Mesenchymal stem cell (in vitro differentiated cells and primary cell): ENCODE measurements around the gene PALLD.
A peak's percentile ranks its signal among the peaks of the same experiment; 100 is the strongest.

Experiments used
- DNase-seq: peaks from one replicate; pipeline ENCODE4 v3.0.0-alpha.2; 2013
- H2AFZ ChIP-seq: one replicate; pipeline ENCODE4 v1.6.1; 2013; ENCODE audit warnings: low read depth, mild to moderate bottlenecking, control low read depth, inconsistent platforms, low read length, moderate library complexity
- H2AK5ac ChIP-seq: 2 replicates; pipeline ENCODE4 v1.6.1; 2013; ENCODE audit warnings: low read length, moderate library complexity, mild to moderate bottlenecking, inconsistent platforms; ENCODE audit not compliant: severe bottlenecking
- H2BK120ac ChIP-seq: one replicate; pipeline ENCODE4 v1.6.1; 2013; ENCODE audit warnings: low read depth, mild to moderate bottlenecking, inconsistent platforms, low read length, moderate library complexity
- H2BK12ac ChIP-seq, 2 experiments: one replicate each; pipeline ENCODE4 v1.6.1; 2013; ENCODE audit warnings: inconsistent platforms in 2 of 2, low read length in 2 of 2, mild to moderate bottlenecking in 2 of 2, moderate library complexity in 2 of 2, control low read depth in 1 of 2
- H2BK15ac ChIP-seq: one replicate; pipeline ENCODE4 v1.6.1; 2013; ENCODE audit warnings: mild to moderate bottlenecking, low read depth, inconsistent platforms; ENCODE audit not compliant: poor library complexity, severe bottlenecking
- H2BK5ac ChIP-seq: 2 replicates; pipeline ENCODE4 v1.6.1; 2013; ENCODE audit warnings: low read depth, mild to moderate bottlenecking, low read length, control low read depth, inconsistent platforms; ENCODE audit not compliant: poor library complexity, severe bottlenecking
- H3K14ac ChIP-seq, 2 experiments: one replicate each; pipeline ENCODE4 v1.6.1; 2013; ENCODE audit warnings: inconsistent platforms in 2 of 2, low read length in 2 of 2, control low read depth in 1 of 2, mild to moderate bottlenecking in 1 of 2, moderate library complexity in 1 of 2
- H3K18ac ChIP-seq, 2 experiments: one replicate each; pipeline ENCODE4 v1.6.1; 2013; ENCODE audit warnings: inconsistent platforms in 2 of 2, low read length in 2 of 2, control low read depth in 1 of 2, low read depth in 1 of 2, mild to moderate bottlenecking in 1 of 2
- H3K23ac ChIP-seq, 2 experiments: one replicate each; pipeline ENCODE4 v1.6.1; 2013; ENCODE audit warnings: inconsistent platforms in 2 of 2, low read length in 2 of 2, mild to moderate bottlenecking in 2 of 2, moderate library complexity in 2 of 2, control low read depth in 1 of 2
- H3K27ac ChIP-seq: 2 replicates; pipeline ENCODE4 v1.5.1; 2013; ENCODE audit warnings: mild to moderate bottlenecking, moderate library complexity, low read length, control low read depth, inconsistent platforms; ENCODE audit not compliant: poor library complexity, severe bottlenecking
- H3K27me3 ChIP-seq, 2 experiments: 2 replicates each; pipeline versions ENCODE4 v1.6.1 to v1.7.0; 2013; ENCODE audit warnings: low read length in 2 of 2, mild to moderate bottlenecking in 2 of 2, moderate library complexity in 2 of 2, control low read depth in 1 of 2, inconsistent platforms in 1 of 2; ENCODE audit not compliant: control insufficient read depth in 1 of 2, insufficient read depth in 1 of 2
- H3K36me3 ChIP-seq, 2 experiments: 2 replicates each; pipeline versions ENCODE4 v1.6.1 to v1.7.0; 2013; ENCODE audit warnings: low read length in 2 of 2, control low read depth in 1 of 2, inconsistent platforms in 1 of 2, low read depth in 1 of 2, mild to moderate bottlenecking in 1 of 2; ENCODE audit not compliant: insufficient read depth in 2 of 2, control insufficient read depth in 1 of 2
- H3K4ac ChIP-seq, 2 experiments: one replicate each; pipeline ENCODE4 v1.6.1; 2013; ENCODE audit warnings: inconsistent platforms in 2 of 2, low read length in 2 of 2, mild to moderate bottlenecking in 2 of 2, moderate library complexity in 2 of 2, control low read depth in 1 of 2, low read depth in 1 of 2
- H3K4me1 ChIP-seq: 2 replicates; pipeline ENCODE4 v1.6.1; 2013; ENCODE audit warnings: low read depth, low read length, control low read depth; ENCODE audit not compliant: control insufficient read depth, insufficient read depth
- H3K4me2 ChIP-seq: 2 replicates; pipeline ENCODE4 v1.6.1; 2013; ENCODE audit warnings: low read length, mild to moderate bottlenecking, inconsistent platforms; ENCODE audit not compliant: poor library complexity, severe bottlenecking
- H3K4me3 ChIP-seq, 2 experiments: 2 replicates each; pipeline versions ENCODE4 v1.5.1 to v1.7.0; 2013; ENCODE audit warnings: low read length in 2 of 2, mild to moderate bottlenecking in 2 of 2, control low read depth in 1 of 2, low read depth in 1 of 2; ENCODE audit not compliant: insufficient read depth in 1 of 2
- H3K79me1 ChIP-seq: replicated peaks from 2 replicates; pipeline ENCODE4 v1.6.1; 2013; ENCODE audit warnings: mild to moderate bottlenecking, control low read depth, low read length, inconsistent platforms; ENCODE audit not compliant: poor library complexity, severe bottlenecking
- H3K9ac ChIP-seq: 2 replicates; pipeline ENCODE4 v1.7.0; 2013; ENCODE audit warnings: mild to moderate bottlenecking, low read length, moderate library complexity
- H3K9me3 ChIP-seq: 2 replicates; pipeline ENCODE4 v1.7.0; 2013; ENCODE audit warnings: mild to moderate bottlenecking, low read length; ENCODE audit not compliant: control insufficient read depth
- H4K8ac ChIP-seq: one replicate; pipeline ENCODE4 v1.6.1; 2013; ENCODE audit warnings: inconsistent platforms, mild to moderate bottlenecking, low read length, moderate library complexity
- H4K91ac ChIP-seq: one replicate; pipeline ENCODE4 v1.6.1; 2013; ENCODE audit warnings: mild to moderate bottlenecking, low read length, inconsistent platforms
- WGBS: methylation state at CpG from one replicate; pipeline ENCODE4 v1.1.7; 2013; ENCODE audit warnings: mixed read lengths; 5-methylcytosine and 5-hydroxymethylcytosine counted together

Gene PALLD

GRCh38 chr4:168586926-168587325 lies 90.1 kb downstream of the PALLD start:
- H3K79me1 ChIP-seq = no peaks in the 10 kb centered on the region
- no peaks in the 10 kb centered on the region for H3K27me3 ChIP-seq
- 82% methylated on average over 2 of the region's 5 CpGs for WGBS

GRCh38 chr4:168587411-168588125 lies 90.7 kb downstream of the PALLD start:
- Histone ChIP-seq H3K4ac (no peak overlapping the region), H3K4me3 (peak overlapping the region in 1 of 2 experiments; percentile 52), H3K27ac (peak overlapping the region; percentile 36), H3K9me3 (no peaks in the 10 kb centered on the region), H3K79me1 (no peaks in the 10 kb centered on the region), H3K4me1 (peaks cover 10% of the 10 kb centered on the region), H3K9ac (peak overlapping the region; percentile 58), H3K36me3 (no peaks in the 10 kb centered on the region), H2BK12ac (peak overlapping the region; percentile 11 to 67), H3K14ac (no peak overlapping the region), H4K91ac (no peak overlapping the region), H2BK15ac (no peak overlapping the region), H2AFZ (no peak overlapping the region), H4K8ac (peak overlapping the region; percentile 12), H3K23ac (no peak overlapping the region), H2AK5ac (no peak overlapping the region), H3K4me2 (no peak overlapping the region), H2BK120ac (no peak overlapping the region), H3K18ac (peak overlapping the region; percentile 26 to 38), H2BK5ac (no peak overlapping the region), H3K27me3 (no peaks in the 10 kb centered on the region)
- peak; percentile 83 for DNase-seq
- WGBS = 46% methylated on average over 11 of the region's 11 CpGs

More at GRCh38 chr4:168586926-168587325, 90.1 kb downstream of the PALLD start:
- peak overlapping the region in 1 of 2 experiments; percentile 52 for H3K4me3 ChIP-seq
- no peak overlapping the region for H2BK12ac ChIP-seq
- H3K18ac ChIP-seq = no peak overlapping the region
- H2BK120ac ChIP-seq = no peak overlapping the region
- H3K36me3 ChIP-seq = no peaks in the 10 kb centered on the region
- no peak overlapping the region for H2BK5ac ChIP-seq
- H3K23ac ChIP-seq = no peak overlapping the region
- H3K4ac ChIP-seq = no peak overlapping the region
- no peak for DNase-seq
- no peak overlapping the region for H2AFZ ChIP-seq
- no peak overlapping the region for H3K14ac ChIP-seq
- peaks cover 10% of the 10 kb centered on the region for H3K4me1 ChIP-seq
- H3K27ac ChIP-seq = no peak overlapping the region
- H4K8ac ChIP-seq = no peak overlapping the region
- no peak overlapping the region for H3K4me2 ChIP-seq
- H3K9me3 ChIP-seq = no peaks in the 10 kb centered on the region
- H2BK15ac ChIP-seq = no peak overlapping the region
- H3K9ac ChIP-seq = peak overlapping the region; percentile 58
- no peak overlapping the region for H4K91ac ChIP-seq
- no peak overlapping the region for H2AK5ac ChIP-seq

- H2BK120ac ChIP-seq = no peak overlapping the region
- no peak overlapping the region for H4K91ac ChIP-seq
- no peak overlapping the region for H3K4ac ChIP-seq
- peaks cover 10% of the 10 kb centered on the region for H3K4me1 ChIP-seq
- no peak overlapping the region for H2BK15ac ChIP-seq
- no peak overlapping the region for H2BK12ac ChIP-seq
- WGBS = 27% methylated on average over 8 of the region's 8 CpGs
- no peaks in the 10 kb centered on the region for H3K36me3 ChIP-seq
- no peak overlapping the region for H4K8ac ChIP-seq
- no peaks in the 10 kb centered on the region for H3K9me3 ChIP-seq
- peak; percentile 81 for DNase-seq
- H3K18ac ChIP-seq = peak overlapping the region in 1 of 2 experiments; percentile 48
- H3K27me3 ChIP-seq = no peaks in the 10 kb centered on the region
- peak overlapping the region; percentile 39 for H3K9ac ChIP-seq
- H2AFZ ChIP-seq = no peak overlapping the region
- H2BK5ac ChIP-seq = no peak overlapping the region
- no peaks in the 10 kb centered on the region for H3K79me1 ChIP-seq
- H3K27ac ChIP-seq = peak overlapping the region; percentile 53
- no peak overlapping the region for H3K14ac ChIP-seq
- H3K4me3 ChIP-seq = peak overlapping the region in 1 of 2 experiments; percentile 2
- no peak overlapping the region for H3K4me2 ChIP-seq
- H2AK5ac ChIP-seq = peak overlapping the region; percentile 90
- H3K23ac ChIP-seq = no peak overlapping the region
These were observed 92.2 kb downstream of the PALLD start for GRCh38 chr4:168588916-168589531.

- no peak overlapping the region for H2BK5ac ChIP-seq
- no peak overlapping the region for H3K18ac ChIP-seq
- peaks cover 6% of the 10 kb centered on the region for H3K4me1 ChIP-seq
- H2BK120ac ChIP-seq = no peak overlapping the region
- no peak overlapping the region for H2AK5ac ChIP-seq
- no peak overlapping the region for H3K4me2 ChIP-seq
- no peaks in the 10 kb centered on the region for H3K27me3 ChIP-seq
- no peak overlapping the region for H3K4me3 ChIP-seq
- no peaks in the 10 kb centered on the region for H3K79me1 ChIP-seq
- no peak overlapping the region for H2BK12ac ChIP-seq
- no peak overlapping the region for H3K14ac ChIP-seq
- no peak overlapping the region for H3K23ac ChIP-seq
- no peaks in the 10 kb centered on the region for H3K9me3 ChIP-seq
- no peak overlapping the region for H2AFZ ChIP-seq
- H3K27ac ChIP-seq = no peak overlapping the region
- no peaks in the 10 kb centered on the region for H3K36me3 ChIP-seq
- 100% methylated on average over 1 of the region's 1 CpG for WGBS
- H4K91ac ChIP-seq = no peak overlapping the region
- H3K4ac ChIP-seq = no peak overlapping the region
- no peak overlapping the region for H2BK15ac ChIP-seq
- DNase-seq = no peak
- no peak overlapping the region for H3K9ac ChIP-seq
- H4K8ac ChIP-seq = no peak overlapping the region
These were observed 95.8 kb downstream of the PALLD start for GRCh38 chr4:168592676-168593075.
